K562 (cell line): Measurements from ENCODE around the gene ANKLE2. TPM values are rescaled to one million over a fixed set of nuclear protein-coding genes. Genes with fewer than 3 reads are reported as not detected.

Source experiments
- ATAC-seq: fragments of 200-7000 bp; cut with Tn5 transposase; 3 replicates; pipeline ENCODE4 v1.9.1; 2020; ENCODE audit warnings: moderate library complexity
- BruUV-seq: library from RNA; stranded (reverse); fragments of 400-500 nt; replicated peaks from 2 replicates; lab custom pipeline; 2021; lab: Mats Ljungman, UMichigan
- CTCF ChIA-PET: fragments of 300-600 bp; formaldehyde crosslinking; extraction: SDS; loops from one replicate; lab custom pipeline; 2021; ENCODE audit warnings: low intra/inter-chr PET ratio; lab: Yijun Ruan, JAX
- POLR2A ChIA-PET: fragments of 300-600, 350-650 bp; sonication (Branson Sonifier 250); formaldehyde crosslinking; extraction: SDS; loops from one replicate; lab custom pipeline; 2021; ENCODE audit warnings: antibody characterized with exemption, inconsistent platforms; lab: Yijun Ruan, JAX
- DNase-seq, 4 experiments: peaks; one replicate each; pipeline versions ENCODE4 v3.0.0 to v3.0.0-alpha.2; 2011 to 2018; ENCODE audit warnings: low spot score in 3 of 4, mixed read lengths in 3 of 4; ENCODE audit errors: extremely low read depth in 1 of 4
- FAIRE-seq: peaks from 2 replicates; lab custom pipeline; 2011; peaks lifted over from hg19 to GRCh38; lab: Jason Lieb, UNC
- H2AFZ ChIP-seq: 2 replicates; pipeline ENCODE4 v1.6.0; 2011; ENCODE audit warnings: low read depth, low read length, control low read depth, inconsistent platforms
- H3K27ac ChIP-seq: fragments of 200-600 bp; 3 replicates; pipeline ENCODE4 v1.8.0; 2011; ENCODE audit warnings: low read depth, mild to moderate bottlenecking, control low read depth, inconsistent platforms, low read length, moderate library complexity, mixed read lengths; ENCODE audit errors: extremely low read depth
- H3K27me3 ChIP-seq, 2 experiments: fragments of 300-600 bp in 1 of 2; 2 replicates in 1 of 2; 3 replicates in 1 of 2; pipeline versions ENCODE4 v1.6.0 to v1.8.0; 2011; ENCODE audit warnings: inconsistent platforms in 2 of 2, low read length in 2 of 2, mild to moderate bottlenecking in 1 of 2, mixed read lengths in 1 of 2, moderate library complexity in 1 of 2; ENCODE audit not compliant: control insufficient read depth in 2 of 2, insufficient read depth in 2 of 2
- H3K36me3 ChIP-seq: fragments of 300-600 bp; 3 replicates; pipeline ENCODE4 v1.8.0; 2011; ENCODE audit warnings: mild to moderate bottlenecking, low read length, inconsistent platforms; ENCODE audit not compliant: control insufficient read depth, insufficient read depth
- H3K4me1 ChIP-seq, 2 experiments: fragments of 200-600 bp in 1 of 2; replicated peaks in 1 of 2; 2 replicates in 1 of 2; 3 replicates in 1 of 2; pipeline versions ENCODE4 v1.5.1 to v1.8.0; 2011; ENCODE audit warnings: inconsistent platforms in 2 of 2, low read length in 2 of 2, mild to moderate bottlenecking in 1 of 2, mixed read lengths in 1 of 2, moderate library complexity in 1 of 2; ENCODE audit not compliant: control insufficient read depth in 2 of 2, insufficient read depth in 2 of 2
- H3K4me2 ChIP-seq: 2 replicates; pipeline ENCODE4 v1.6.1; 2011; ENCODE audit warnings: low read length, control low read depth, inconsistent platforms, mixed read lengths; ENCODE audit not compliant: insufficient read depth
- H3K4me3 ChIP-seq: fragments of 200-600 bp; sonication (generic), shearing (Covaris generic); 2 replicates; pipeline ENCODE4 v1.5.1; 2016; ENCODE audit warnings: control low read depth, inconsistent platforms
- H3K79me2 ChIP-seq: fragments of 200-600 bp; 3 replicates; pipeline ENCODE4 v1.8.0; 2011; ENCODE audit warnings: low read length, inconsistent platforms; ENCODE audit not compliant: control insufficient read depth, insufficient read depth
- H3K9ac ChIP-seq, 2 experiments: 2 replicates each; pipeline versions ENCODE4 v1.6.0 to v1.6.1; 2011; ENCODE audit warnings: low read depth in 2 of 2, low read length in 2 of 2, control low read depth in 1 of 2, inconsistent platforms in 1 of 2, mild to moderate bottlenecking in 1 of 2, mixed read lengths in 1 of 2; ENCODE audit not compliant: insufficient read depth in 1 of 2
- H3K9me1 ChIP-seq: one replicate; pipeline ENCODE4 v1.6.0; 2011; ENCODE audit warnings: inconsistent platforms, mild to moderate bottlenecking, low read length, moderate library complexity; ENCODE audit not compliant: control insufficient read depth, insufficient read depth
- H3K9me3 ChIP-seq: replicated peaks from 2 replicates; pipeline ENCODE4 v1.5.1; 2011; ENCODE audit warnings: low read depth, low read length, inconsistent platforms; ENCODE audit not compliant: control insufficient read depth, insufficient read depth
- H4K20me1 ChIP-seq: replicated peaks from 2 replicates; pipeline ENCODE4 v1.6.1; 2011; ENCODE audit warnings: low read length, inconsistent platforms, mixed read lengths; ENCODE audit not compliant: control insufficient read depth, insufficient read depth
- DPF2 ChIP-seq: fragments of 450-650 bp; IDR thresholded peaks from 2 replicates; pipeline ENCODE4 v1.6.1; 2016
- NFIX ChIP-seq: fragments of 250-450 bp; sonication (Bioruptor Pico); IDR thresholded peaks from 2 replicates; pipeline ENCODE4 v1.4.0; 2020; ENCODE audit warnings: low read depth, mild to moderate bottlenecking, moderate library complexity
- RB1 ChIP-seq: fragments of 450-650 bp; IDR thresholded peaks from 2 replicates; pipeline ENCODE4 v1.6.1; 2017; ENCODE audit warnings: low read depth, mild to moderate bottlenecking
- SLC30A9 ChIP-seq: fragments of 250-450 bp; sonication (Bioruptor Pico); IDR thresholded peaks from 2 replicates; pipeline ENCODE4 v1.8.0; 2022; ENCODE audit warnings: mild to moderate bottlenecking, moderate library complexity
- STAT5B ChIP-seq: fragments of 250-450 bp; sonication (Bioruptor Pico); IDR thresholded peaks from 2 replicates; pipeline ENCODE4 v1.8.0; 2021; ENCODE audit warnings: mild to moderate bottlenecking, inconsistent platforms
- TCF15 ChIP-seq: fragments of 250-450 bp; sonication (Bioruptor Pico); IDR thresholded peaks from 2 replicates; pipeline ENCODE4 v1.8.0; 2022; ENCODE audit warnings: moderate library complexity, mild to moderate bottlenecking, inconsistent platforms
- WGBS: fragments of 100-300 bp; shearing (Covaris generic); methylation state at CpG from one replicate; pipeline ENCODE4 v1.1.6; 2016; ENCODE audit warnings: low coverage, mixed read lengths; ENCODE audit not compliant: insufficient coverage; ENCODE audit errors: missing lambda C conversion rate; 5-methylcytosine and 5-hydroxymethylcytosine counted together
- in situ Hi-C: fragments of 300-500 bp; cut with MboI; formaldehyde crosslinking; loops from 4 replicates; pipeline ENCODE4 v1.15.0; 2018; ENCODE audit warnings: inconsistent platforms, mixed read lengths
- intact Hi-C: fragments of 100-400 bp; cut with micrococcal nuclease; formaldehyde crosslinking; loops from 2 replicates; pipeline ENCODE4 v1.14.2; 2022
- polyA plus RNA-seq, 8 experiments: library from polyadenylated mRNA; depleted of rRNA in 4 of 8; stranded (reverse) in 5 of 8; unstranded in 3 of 8; fragments of >200 nt; fragmentation: Nextera tagmentation in 2 of 8; fragmentation: Illumina TruSeq in 1 of 8; extraction: Ambion mirVana in 2 of 8; extraction: Trizol in 1 of 8; gene quantifications; 2 replicates each; pipeline versions ENCODE4 v1.2.1 to v1.2.3, GENCODE V29; 2011 to 2014; ENCODE audit warnings: inconsistent platforms in 1 of 8, missing spikeins in 1 of 8
- total RNA-seq, 7 experiments: library from RNA; depleted of rRNA in 6 of 7; stranded (reverse); fragments of >200 nt in 6 of 7; fragmentation: Illumina TruSeq in 2 of 7; extraction: Trizol in 2 of 7; gene quantifications; 2 replicates each; pipeline versions ENCODE4 v1.2.1 to v1.2.3, GENCODE V29; 2011 to 2021; ENCODE audit warnings: low replicate concordance in 1 of 7
- TF ChIP-seq, protein P1 (sequence below), 2 experiments: fragments of 450-650 bp in 1 of 2; IDR thresholded peaks; 2 replicates each; pipeline ENCODE4 v1.6.1; 2011 to 2017; ENCODE audit warnings: low read depth in 2 of 2, antibody characterized with exemption in 1 of 2, borderline replicate concordance in 1 of 2, low read length in 1 of 2, mild to moderate bottlenecking in 1 of 2, mixed read lengths in 1 of 2; ENCODE audit not compliant: control insufficient read depth in 1 of 2
- TF ChIP-seq, protein P2 (sequence below): fragments of 250-450 bp; sonication (Bioruptor Pico); IDR thresholded peaks from 2 replicates; pipeline ENCODE4 v1.5.0; 2021
- TF ChIP-seq, protein P3 (sequence below): sonication (generic); formaldehyde crosslinking; IDR thresholded peaks from 2 replicates; pipeline ENCODE4 v1.8.0; 2022; ENCODE audit warnings: mild to moderate bottlenecking, missing genetic modification reagents

The ANKLE2 gene
- total and polyA plus RNA-seq, 9 of the 15 experiments (the other 6 are each of a cell fraction or from before 2014, with no cell fraction given) = 3.2 to 57.7 (median 45.6) TPM

DNA sequence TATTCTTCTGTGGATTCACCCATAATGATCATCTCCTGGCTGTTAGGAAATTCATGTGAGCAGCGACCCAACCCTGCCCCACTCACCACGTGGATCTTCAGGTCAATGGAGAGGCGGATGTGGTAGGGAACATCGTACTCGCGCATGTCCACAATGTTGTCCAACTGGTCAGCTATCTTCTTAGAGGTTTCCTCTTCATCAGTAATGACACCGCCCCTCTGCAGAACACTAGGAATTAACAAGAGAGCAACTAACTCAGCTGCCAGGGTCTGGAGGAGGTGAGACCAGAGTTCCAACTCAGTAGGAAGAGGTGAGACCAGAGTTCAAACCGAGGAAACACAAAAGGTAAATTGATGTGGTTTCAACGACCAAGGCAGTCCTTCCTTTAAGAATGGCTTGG lies 84.1 kb downstream of the ANKLE2 start (continued):
- TF ChIP-seq, protein P1, sequence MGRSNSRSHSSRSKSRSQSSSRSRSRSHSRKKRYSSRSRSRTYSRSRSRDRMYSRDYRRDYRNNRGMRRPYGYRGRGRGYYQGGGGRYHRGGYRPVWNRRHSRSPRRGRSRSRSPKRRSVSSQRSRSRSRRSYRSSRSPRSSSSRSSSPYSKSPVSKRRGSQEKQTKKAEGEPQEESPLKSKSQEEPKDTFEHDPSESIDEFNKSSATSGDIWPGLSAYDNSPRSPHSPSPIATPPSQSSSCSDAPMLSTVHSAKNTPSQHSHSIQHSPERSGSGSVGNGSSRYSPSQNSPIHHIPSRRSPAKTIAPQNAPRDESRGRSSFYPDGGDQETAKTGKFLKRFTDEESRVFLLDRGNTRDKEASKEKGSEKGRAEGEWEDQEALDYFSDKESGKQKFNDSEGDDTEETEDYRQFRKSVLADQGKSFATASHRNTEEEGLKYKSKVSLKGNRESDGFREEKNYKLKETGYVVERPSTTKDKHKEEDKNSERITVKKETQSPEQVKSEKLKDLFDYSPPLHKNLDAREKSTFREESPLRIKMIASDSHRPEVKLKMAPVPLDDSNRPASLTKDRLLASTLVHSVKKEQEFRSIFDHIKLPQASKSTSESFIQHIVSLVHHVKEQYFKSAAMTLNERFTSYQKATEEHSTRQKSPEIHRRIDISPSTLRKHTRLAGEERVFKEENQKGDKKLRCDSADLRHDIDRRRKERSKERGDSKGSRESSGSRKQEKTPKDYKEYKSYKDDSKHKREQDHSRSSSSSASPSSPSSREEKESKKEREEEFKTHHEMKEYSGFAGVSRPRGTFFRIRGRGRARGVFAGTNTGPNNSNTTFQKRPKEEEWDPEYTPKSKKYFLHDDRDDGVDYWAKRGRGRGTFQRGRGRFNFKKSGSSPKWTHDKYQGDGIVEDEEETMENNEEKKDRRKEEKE (IDR thresholded peaks at IDR 0.05; ENCODE audit: borderline replicate concordance in 1 of 2, control insufficient read depth in 1 of 2, low read depth in 2 of 2, low read length in 1 of 2) = no peak
- no peak for TF ChIP-seq DPF2
- TF ChIP-seq, protein P2, sequence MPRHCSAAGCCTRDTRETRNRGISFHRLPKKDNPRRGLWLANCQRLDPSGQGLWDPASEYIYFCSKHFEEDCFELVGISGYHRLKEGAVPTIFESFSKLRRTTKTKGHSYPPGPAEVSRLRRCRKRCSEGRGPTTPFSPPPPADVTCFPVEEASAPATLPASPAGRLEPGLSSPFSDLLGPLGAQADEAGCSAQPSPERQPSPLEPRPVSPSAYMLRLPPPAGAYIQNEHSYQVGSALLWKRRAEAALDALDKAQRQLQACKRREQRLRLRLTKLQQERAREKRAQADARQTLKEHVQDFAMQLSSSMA = no peak

GRCh38 chr12:132675757-132676432 lies 85.7 kb downstream of the ANKLE2 start:
- Histone ChIP-seq H3K9me1 (no peaks in the 10 kb centered on the region), H3K79me2 (peaks cover 26% of the 10 kb centered on the region), H3K4me1 (no peaks in the 10 kb centered on the region), H4K20me1 (peaks cover 8% of the 10 kb centered on the region; the same call in 1 of the 2 replicates), H2AFZ (no peak overlapping the region), H3K4me3 (no peak overlapping the region), H3K9me3 (no peaks in the 10 kb centered on the region), H3K4me2 (no peak overlapping the region), H3K27ac (no peak overlapping the region), H3K27me3 (no peaks in the 10 kb centered on the region), H3K36me3 (peaks cover 96% of the 10 kb centered on the region), H3K9ac (no peak overlapping the region)
- ATAC-seq = no peak
- 95% methylated on average over 14 of the region's 14 CpGs for WGBS
- no TSS peak for BruUV-seq
- DNase-seq = no peak
- in situ Hi-C loops (no loop called here), intact Hi-C loops (no loop called here)
- FAIRE-seq = no peak
- ChIA-PET CTCF (no interaction called here), POLR2A (interaction anchor here (1.0 kb wide), 1 partner anchor 10 kb away, joined by 4 read pairs; no protein-coding TSS in a partner anchor)
- TF ChIP-seq NFIX (no peak), TCF15 (CRISPR knock-in tag) (no peak), RB1 (no peak), SLC30A9 (CRISPR knock-in tag) (no peak), STAT5B (CRISPR knock-in tag) (no peak)
- TF ChIP-seq, protein P3, sequence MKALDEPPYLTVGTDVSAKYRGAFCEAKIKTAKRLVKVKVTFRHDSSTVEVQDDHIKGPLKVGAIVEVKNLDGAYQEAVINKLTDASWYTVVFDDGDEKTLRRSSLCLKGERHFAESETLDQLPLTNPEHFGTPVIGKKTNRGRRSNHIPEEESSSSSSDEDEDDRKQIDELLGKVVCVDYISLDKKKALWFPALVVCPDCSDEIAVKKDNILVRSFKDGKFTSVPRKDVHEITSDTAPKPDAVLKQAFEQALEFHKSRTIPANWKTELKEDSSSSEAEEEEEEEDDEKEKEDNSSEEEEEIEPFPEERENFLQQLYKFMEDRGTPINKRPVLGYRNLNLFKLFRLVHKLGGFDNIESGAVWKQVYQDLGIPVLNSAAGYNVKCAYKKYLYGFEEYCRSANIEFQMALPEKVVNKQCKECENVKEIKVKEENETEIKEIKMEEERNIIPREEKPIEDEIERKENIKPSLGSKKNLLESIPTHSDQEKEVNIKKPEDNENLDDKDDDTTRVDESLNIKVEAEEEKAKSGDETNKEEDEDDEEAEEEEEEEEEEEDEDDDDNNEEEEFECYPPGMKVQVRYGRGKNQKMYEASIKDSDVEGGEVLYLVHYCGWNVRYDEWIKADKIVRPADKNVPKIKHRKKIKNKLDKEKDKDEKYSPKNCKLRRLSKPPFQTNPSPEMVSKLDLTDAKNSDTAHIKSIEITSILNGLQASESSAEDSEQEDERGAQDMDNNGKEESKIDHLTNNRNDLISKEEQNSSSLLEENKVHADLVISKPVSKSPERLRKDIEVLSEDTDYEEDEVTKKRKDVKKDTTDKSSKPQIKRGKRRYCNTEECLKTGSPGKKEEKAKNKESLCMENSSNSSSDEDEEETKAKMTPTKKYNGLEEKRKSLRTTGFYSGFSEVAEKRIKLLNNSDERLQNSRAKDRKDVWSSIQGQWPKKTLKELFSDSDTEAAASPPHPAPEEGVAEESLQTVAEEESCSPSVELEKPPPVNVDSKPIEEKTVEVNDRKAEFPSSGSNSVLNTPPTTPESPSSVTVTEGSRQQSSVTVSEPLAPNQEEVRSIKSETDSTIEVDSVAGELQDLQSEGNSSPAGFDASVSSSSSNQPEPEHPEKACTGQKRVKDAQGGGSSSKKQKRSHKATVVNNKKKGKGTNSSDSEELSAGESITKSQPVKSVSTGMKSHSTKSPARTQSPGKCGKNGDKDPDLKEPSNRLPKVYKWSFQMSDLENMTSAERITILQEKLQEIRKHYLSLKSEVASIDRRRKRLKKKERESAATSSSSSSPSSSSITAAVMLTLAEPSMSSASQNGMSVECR (CRISPR knock-in tag) = no peak
